SK-MEL-5 (cell line): ENCODE data around the gene MRPL1. TPM values are rescaled to one million over a fixed set of nuclear protein-coding genes. Genes with fewer than 3 reads are reported as not detected.

ENCODE experiments used
- DNase-seq: peaks from one replicate; pipeline ENCODE4 v3.0.0-alpha.2; 2016; ENCODE audit warnings: low read depth, low spot score
- in situ Hi-C: cut with HindIII; loops from 2 replicates; pipeline ENCODE4 v1.10.0; 2016; ENCODE audit warnings: low sequenced_read_pairs, high pct_unique_total_duplicates, low pct_unique_long_range_greater_than_20kb
- polyA plus RNA-seq, 2 experiments: library from polyadenylated mRNA; depleted of rRNA; stranded (reverse); fragments of >200 nt; gene quantifications; 2 replicates each; pipeline ENCODE4 v1.2.3, GENCODE V29; 2015
- total RNA-seq: library from RNA; depleted of rRNA; stranded (reverse); fragments of >200 nt; shearing (Covaris generic); gene quantifications from 2 replicates; pipeline ENCODE4 v1.2.3, GENCODE V29; 2014; rRNA removed

The MRPL1 gene
- 19.8 and 24.0 TPM in 2 replicates for total RNA-seq
- polyA plus RNA-seq (2015; cell fraction: cytosol; rRNA removed): 11.8 and 14.0 TPM in 2 replicates
- 3.3 and 5.6 TPM in 2 replicates for polyA plus RNA-seq (2015; cell fraction: nucleus; rRNA removed)

DNA sequence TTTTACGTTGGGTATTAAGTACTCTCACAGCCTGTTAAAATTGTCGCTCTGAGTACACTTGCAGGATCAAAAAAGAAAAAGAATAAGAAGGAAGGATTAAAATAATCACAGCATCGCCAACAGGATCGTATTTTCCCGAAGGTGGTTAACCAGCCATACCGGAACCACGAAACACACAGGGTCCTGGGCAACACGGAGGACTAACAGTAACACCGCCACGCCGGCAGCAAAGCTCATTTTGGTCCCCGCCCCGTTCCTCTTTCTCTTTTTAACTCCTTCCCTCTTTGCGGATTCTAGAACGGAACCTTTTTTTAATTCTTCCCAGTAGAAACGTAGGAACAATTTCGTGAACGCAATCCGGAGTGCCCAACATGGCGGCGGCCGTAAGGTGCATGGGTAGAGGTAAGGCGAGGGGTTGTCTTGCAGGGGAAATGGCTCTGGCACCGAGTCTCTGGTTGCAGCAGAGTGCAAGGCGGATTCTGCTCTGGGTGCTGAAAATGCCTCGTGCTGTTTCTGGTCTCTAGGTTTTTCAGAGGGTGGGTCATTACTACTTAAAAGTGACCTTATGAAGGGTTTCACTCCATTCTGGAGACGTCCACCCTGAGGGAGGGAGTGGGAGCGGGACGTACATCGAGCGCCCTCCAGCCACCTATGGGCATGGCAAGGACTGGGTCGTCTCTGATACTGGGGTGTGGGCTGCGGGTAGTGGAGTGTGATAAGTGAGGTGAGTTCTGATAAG lies at the start of gene MRPL1:
MRPL1 (plus strand) TSS at position 353 of the 739 bp plus-strand sequence; CDS start at position 372, 19 bp downstream.
- in situ Hi-C loops: no loop called here
- DNase-seq: peak; percentile 94

DNA sequence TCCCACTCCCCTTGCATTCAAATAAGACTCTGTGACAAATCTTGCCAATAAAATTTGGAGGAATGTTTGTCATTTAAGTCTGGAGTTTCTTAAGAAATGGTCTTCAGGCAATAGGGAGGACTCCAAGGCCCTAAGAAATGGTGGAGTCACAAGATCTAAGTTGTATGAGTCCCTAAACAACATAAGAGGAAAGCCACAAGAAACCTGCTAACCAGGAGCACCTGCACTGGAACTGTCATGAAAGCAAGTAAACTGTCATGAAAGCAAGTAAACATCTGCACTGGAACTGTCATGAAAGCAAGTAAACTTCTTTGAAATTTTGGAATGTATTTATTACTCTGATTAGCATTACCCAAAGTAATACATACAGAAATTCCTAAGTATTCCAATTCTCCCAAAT lies 47.0 kb upstream of the MRPL1 start:
- DNase-seq: no peak
- in situ Hi-C loops: no loop called here

DNA sequence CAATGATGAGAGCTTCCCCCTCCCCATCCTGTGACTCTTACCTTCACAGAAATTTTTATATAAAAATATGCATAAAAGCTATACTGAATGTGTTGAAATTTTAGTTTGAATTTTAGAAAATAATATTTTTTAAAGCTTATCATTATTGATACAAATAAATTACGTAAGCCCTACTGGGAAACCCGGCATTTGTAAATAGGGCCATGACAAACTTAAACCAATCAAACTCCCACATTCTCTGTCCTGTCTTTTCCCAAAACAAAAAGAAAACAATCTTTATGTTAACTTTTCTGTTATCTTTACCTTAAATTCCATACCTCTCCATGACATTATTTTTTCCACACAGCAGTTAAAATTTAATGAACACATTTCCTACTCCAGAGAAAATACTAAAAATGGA lies 46.1 kb upstream of the MRPL1 start:
- in situ Hi-C loops: no loop called here
- no peak for DNase-seq

DNA sequence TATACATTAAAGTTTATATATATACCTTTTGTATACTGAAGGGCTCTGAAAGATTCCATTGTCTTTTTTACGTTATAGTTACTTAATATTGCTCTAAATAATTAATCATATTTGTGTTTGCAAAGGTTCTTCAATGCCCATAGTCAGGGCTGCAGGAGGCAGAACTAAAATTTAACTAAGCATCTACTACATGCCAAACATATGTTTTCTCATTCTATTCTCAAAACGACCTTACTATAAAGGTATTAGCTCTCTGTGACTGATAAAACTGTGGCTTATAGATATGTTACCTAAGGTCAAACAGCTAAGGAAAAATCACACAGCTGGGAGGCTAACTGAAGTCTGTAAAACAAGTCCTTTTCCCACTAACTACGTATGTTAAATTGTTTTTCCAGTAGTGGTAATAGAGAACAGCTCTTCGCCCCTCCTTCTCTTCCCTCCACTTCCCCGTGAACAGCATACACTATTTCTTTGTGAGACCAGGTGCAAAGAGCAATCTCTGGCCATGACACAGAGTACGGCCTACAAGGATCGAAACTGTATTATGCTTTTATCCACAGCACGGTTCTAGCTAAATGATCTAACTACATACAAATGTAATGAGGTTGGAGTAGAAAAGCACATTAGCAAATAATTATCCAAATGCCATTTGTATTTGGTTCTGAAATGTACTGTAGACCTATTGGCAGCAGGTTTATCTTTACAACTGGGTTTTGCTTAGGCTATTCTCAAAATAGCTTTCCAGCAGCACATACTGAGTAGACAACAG lies 45.1 kb upstream of the MRPL1 start:
- in situ Hi-C loops: no loop called here
- DNase-seq: peak; percentile 10

DNA sequence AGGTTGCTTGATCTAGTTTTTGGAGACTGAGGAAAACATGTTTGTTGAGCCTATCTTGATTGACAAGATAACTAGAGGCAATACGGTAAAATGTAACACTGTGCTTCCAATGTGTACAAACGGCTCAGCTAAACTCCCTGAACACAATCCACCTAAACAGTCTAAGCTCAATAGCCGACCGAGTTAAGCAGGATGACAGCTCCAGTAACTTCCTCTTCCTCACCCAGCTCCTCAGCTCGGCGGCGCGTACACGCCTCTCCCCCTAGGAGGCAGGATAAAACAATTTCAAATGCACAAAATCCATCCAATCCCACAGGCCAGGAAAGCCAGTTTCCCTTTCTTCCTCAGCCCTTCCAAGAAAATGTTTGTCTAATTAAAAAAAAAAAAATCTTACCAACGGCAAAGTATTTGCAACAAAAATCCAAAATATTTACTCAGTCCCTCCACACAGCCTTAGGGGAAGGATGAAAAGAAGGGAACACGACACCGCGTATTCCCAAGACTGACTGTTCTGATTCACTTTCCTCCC lies 44.5 kb upstream of the MRPL1 start:
- DNase-seq: peak; percentile 84
- in situ Hi-C loops: no loop called here

DNA sequence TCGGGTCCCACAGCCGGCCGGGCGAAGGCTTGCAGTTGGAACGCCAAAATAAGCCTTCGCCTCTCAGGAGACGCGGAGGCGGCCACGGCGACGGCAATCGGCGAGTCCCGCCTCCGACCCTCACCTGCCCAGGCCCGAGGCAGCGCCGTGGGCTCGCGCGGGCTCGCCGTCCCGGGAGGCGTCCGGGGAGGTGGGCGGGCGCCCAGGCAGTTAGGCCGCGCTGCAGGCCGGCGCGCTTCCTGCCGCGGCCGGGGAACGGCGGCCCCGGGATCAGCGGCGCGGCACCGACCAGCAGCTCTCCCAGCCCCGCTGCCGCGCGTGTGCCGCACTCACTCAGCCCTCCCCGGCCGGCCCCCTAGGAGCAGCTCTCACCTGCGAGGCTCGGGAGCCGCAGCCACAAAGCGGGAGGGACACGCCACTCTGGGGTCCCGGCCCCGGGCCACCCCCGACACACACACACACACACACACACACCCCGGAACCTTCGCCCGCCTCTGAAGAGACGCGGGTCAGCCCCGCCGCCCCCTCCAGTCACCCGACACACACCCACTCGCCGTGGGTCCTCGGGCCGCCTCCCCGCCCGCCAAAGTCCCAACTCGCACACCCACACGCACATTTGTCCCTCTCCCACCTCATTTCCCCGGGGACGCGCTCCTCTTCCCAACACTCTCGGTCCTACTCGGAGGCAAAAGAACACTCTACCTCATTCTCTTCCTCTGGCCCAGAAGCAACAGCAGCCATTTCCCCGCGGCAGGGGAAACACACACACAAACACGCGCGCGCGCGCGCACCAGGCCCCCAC lies 43.8 kb upstream of the MRPL1 start, which contains the start of gene CNOT6L:
CNOT6L (minus strand) TSS at position 767 of the 802 bp plus-strand sequence; CDS start at position 707, 60 bp downstream.
- DNase-seq: peak; percentile 27
- in situ Hi-C loops: no loop called here

DNA sequence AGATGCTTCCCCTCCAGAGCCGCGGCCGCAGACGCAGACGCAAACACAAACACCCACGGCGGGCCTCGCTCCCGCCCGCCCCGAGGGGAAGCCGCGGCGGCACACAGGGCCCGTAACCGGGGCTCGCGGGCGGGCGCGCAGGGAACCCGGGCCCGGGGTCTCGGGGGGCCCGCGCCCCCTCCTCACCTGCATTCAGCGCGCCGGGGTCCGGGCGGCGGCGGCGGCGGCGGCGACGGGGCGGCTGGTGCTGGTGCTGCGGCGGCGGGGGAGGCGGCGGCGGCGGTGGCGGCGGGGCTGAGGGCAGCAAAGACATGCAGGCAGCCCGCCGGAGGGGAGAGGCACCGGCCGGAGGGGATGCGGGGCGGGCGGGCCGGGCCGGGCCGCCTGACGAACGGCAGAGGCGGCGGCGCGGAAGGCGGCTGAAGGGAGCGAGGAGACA lies 43.2 kb upstream of the MRPL1 start:
- no peak for DNase-seq
- in situ Hi-C loops: no loop called here

DNA sequence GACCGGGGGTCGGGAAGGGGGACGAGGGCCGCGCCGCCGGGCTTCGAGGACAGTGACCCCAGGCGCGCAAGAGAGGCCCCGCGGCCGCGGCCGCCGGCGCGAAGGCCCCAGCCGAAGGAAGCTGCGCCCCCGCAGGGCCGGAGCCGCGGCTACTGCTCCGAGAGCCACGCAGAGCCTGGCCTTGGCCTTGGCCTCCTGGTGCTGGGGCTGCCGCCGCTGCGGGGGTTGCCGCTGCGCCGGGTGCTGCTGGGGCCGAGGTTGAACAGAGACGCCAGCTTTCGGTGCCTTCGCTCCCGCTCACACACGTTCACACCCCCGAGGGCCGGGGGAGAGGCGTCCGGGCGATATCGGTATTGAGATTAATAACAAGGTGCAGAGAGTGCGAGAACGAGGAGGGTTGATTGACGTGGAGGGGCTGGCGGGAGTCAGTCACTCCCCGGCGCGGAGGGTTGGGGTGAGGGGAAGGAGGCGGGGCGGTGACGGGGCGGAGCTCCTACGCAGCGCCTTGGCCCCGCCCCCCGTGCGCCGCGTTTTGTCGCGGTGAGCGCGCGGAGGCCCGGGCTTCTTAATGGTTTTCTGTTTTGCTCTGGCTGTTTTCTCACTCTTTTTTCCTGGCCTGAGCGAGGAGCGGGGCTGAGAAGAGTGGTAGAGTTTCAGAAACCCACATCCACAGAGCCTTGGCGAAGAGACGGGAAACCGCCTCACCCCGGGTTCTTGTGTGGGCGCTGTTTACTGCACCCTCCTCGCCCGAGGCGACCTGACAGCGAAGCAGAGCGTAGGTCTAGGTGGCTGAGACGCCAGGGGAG lies 42.6 kb upstream of the MRPL1 start:
- in situ Hi-C loops: no loop called here
- DNase-seq: peak; percentile 74

DNA sequence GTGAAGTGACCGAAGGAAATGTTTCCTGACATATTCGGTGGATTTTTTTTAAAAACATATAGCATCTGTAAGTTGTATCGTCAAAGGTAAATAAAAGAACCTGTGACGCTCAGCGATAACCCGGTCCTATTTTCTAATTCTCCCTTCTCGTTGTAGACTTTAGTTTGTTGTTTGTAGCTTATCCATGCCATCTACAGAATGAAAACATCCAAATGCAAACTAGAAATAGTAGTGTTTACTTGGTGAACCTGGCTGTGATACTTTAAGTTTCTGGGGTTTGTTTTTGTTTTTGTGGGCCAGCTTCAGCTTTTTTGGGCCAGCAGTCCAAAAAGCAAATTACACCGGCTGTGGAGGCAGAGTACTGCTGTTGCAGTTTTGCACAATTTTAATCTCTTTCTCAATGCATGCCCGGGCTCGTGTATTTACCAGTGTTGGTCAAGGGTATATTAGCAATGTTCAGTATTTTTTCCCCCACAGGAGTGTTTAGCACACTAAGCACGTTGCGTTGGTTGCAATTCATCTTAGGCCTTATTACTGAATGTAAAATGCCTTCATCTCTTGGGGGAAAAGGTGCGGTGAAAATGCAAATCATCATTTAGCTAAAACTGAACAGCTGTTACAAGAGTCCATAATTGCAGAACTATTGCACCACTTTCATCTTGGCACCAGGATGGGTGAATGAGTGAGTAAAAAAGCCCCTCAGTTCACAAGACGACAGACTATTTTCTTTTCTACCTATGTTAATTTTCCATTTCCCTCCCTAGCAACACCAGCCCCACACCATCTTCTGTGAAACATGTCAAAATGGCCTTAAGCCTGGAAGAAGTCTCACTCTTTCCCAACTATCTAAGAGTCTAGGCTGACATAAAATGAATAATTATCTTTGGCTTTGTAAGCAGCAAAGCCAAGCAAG lies 41.7 kb upstream of the MRPL1 start:
- DNase-seq: no peak
- in situ Hi-C loops: no loop called here

DNA sequence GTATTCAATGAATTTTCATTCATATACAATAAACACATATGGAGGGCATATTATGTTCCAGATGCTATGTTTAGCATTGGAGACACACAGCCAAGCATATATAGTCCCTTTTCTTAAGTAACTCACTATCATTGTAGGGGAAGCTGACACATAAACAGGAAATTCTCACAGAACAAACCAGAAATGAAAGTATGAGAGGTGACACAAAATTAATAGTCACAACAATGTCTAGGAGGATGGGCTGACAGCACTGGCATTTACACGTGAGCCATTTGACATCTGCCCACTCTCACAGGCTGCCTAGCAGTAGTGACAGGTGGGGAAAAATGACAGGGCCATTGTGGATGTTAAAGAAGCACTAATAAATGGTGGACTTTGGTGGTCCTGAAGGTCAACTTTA lies 40.9 kb upstream of the MRPL1 start:
- DNase-seq: no peak
- in situ Hi-C loops: no loop called here

DNA sequence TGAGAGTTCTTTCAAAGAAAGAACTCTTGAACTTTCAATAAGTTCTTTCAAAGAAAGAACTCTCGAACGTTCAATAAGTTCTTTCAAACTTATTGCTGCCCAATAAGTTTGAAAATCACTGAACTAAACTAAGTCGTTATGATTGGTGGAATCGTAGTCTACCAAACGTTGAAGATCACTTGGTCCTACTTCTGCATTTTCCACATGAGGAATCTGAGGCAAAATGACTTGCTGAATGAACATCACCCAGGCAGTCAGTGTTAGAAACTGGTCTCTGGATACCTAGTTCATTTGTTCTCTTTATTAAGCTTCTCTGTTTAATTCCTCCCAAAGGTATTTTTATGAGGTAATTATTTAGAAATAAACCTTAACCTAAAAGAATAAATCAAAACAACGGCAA lies 36.4 kb upstream of the MRPL1 start:
- no peak for DNase-seq
- in situ Hi-C loops: no loop called here

DNA sequence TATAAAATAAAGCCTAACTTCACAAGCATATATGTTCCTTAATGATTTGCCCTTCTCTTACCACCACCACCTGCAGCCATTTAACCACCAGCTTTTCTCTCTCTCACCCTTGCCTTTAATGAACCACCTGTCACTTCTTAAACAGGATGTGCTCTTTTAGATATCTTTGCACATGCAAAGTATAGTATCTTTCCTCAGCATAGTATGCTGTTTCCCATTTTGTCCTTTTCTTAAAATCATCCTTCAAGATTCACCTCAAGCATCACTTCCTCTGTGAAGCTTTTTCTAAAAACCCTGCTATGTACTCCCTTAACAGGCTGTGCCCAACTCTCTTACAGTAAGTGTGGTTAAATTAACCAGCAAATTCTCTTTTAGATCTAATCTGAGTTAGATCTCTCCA lies 35.3 kb upstream of the MRPL1 start:
- in situ Hi-C loops: no loop called here
- no peak for DNase-seq

DNA sequence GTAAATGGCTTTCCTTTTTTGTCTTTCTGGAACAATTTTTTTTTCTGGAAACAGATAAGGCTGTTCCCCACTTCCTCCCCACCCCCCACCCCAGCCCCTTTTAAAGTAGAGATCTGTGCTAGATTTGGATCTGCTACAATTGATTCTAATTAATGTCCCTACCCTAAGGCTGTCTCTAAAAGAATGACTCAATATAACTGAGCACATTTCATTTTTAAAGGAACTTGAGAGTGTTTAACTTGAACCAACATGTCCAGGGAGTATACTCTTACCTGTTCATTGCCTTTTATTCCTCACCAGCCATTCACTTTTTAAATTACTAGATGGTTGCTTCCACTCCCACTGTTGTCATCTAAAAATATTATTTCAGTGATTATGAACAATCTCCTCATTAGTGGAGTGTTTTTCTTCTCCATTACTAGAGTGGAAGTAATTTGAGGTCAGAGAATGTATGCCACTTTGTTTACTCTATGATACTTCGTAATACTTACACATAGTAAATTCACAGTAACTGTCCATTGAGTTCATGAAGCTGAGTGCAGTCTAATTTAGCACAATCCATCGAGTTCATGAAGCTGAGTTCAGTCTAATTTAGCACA lies 29.4 kb upstream of the MRPL1 start:
- in situ Hi-C loops: no loop called here
- DNase-seq: no peak

DNA sequence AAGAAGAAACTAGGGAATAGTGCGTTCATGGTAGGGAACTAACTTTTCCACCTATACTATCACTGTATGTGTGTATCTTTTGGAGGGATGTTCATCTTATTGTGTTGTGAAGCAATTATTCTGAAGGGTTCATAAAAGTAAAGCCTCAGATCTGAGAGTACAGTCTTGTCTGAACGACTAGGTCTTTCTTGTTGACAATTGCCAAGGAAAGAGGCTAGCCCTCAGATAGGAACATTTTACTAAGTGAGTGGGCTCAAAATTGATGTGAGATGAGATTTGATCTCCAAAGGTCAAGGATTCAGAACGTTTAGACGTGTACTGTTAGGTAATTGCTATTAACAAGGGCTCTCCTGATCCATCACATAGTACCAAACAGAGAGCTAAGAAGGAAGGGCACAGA lies 28.2 kb upstream of the MRPL1 start:
- in situ Hi-C loops: no loop called here

DNA sequence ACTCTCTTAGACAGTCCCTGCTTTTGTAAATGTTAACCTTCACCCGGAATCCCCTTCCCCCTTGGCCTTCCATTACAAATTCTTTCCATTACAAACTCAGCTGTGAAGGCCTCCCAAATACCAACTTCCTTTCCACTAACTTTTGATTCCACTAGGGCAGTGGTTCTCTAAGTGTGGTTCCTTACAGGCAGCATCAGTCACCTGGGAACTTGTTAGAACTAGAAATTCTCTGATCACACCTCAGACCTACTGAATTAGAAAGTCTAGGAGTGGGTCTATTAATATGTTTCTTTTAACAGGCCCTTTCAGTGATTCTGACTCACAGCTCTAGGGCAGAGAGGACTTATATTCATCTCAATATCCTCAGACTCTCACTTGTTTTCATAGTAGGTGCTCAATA lies 19.0 kb upstream of the MRPL1 start:
- in situ Hi-C loops: no loop called here
- no peak for DNase-seq

More for the DNA sequence above, 28.2 kb upstream of the MRPL1 start:
- DNase-seq: no peak

DNA sequence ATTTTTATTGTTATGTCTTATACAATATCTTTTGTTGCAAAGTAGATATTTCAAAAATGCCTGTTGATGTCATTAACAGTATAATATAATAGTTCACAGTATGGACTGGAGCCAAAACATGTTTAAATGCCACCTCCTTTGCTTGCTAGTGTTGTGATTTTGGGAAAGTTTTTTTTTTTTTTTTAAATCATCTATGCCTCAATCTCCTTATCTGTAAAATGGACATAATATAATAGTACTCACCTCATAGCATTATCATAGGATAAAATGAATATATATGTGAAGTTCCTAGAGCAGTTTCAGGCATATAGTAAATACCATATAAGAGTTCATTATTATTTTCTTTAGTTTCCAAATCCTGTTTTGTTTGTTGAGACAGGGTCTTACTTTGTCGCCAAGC lies 18.3 kb upstream of the MRPL1 start:
- DNase-seq: no peak
- in situ Hi-C loops: no loop called here
